NCI-H1048 (cell line): ENCODE data around the gene TRIM33.

ENCODE experiments used
- DNase-seq: peaks from one replicate; lab custom pipeline; 2025; lab: John Stamatoyannopoulos, UW

Gene TRIM33

DNA sequence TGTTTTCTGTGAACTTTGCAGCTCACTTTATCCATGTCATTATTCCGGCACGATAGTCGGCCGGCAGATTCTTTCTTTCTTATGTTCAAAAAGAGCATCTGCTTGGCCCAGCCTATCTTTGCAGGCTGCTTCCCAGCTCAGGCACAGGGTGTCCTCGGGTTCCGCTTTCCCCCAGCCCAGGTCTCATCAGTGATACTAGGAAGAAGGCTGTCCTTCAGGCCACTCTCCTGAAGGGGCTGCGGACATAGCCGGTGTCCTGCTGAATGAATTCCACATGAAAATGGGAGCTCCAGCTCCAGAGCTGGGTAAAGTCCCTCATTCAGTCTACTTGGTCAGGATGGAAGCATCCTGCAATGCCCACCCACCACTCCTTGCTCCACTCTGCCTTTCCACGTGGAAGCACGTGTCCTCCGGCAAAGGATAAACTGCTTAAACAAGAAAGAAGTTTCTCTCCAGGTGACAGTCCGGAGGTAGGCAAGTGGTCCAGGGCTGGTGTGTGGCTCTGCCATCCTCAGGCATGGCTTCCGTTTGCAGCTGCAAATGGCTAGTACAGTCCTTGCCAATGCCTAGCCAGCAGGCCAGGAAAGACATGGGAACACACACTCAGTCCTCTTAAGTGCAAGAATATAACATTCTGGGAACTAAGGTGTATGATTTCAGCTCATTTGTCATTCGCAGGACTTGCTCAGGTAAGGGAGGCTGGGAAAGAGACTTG is 161.0 kb downstream of the TRIM33 start:
- no peak for DNase-seq

DNA sequence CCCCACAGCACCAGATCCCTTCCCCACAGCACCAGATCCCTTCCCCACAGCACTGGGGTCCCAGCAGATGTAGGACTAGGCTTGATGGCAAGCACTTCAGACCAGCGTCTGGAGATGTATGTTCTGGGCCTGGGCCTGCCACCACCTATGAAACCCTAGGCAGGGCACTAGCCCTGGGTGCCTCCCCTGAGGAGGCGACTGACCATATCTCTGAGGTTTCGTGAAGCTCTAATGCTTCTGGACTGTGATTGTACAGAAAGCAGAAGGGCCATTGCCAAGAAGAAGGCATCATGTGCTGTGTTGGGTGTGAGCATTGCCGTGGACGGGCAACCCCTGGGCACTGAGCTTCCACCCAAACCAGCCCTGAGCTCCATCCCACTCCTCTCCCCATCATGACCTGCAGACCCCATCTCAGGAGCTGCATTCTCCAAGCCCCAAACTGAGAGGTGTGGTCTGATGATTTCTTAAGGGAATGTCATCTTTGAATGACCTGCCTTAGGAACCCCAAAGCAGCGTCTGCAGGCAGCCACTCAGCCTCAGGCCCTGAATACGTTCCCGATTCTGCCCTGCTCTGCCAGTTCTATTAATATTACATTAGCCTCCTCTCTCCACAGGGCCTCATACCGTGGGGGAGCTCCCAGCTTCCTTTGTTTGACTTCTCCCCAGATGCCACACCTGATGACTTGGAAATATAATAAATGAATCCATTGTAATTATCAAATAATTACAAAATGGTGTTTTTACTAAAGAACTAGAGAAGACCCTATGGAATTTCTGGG is 163.4 kb downstream of the TRIM33 start:
- DNase-seq: no peak

DNA sequence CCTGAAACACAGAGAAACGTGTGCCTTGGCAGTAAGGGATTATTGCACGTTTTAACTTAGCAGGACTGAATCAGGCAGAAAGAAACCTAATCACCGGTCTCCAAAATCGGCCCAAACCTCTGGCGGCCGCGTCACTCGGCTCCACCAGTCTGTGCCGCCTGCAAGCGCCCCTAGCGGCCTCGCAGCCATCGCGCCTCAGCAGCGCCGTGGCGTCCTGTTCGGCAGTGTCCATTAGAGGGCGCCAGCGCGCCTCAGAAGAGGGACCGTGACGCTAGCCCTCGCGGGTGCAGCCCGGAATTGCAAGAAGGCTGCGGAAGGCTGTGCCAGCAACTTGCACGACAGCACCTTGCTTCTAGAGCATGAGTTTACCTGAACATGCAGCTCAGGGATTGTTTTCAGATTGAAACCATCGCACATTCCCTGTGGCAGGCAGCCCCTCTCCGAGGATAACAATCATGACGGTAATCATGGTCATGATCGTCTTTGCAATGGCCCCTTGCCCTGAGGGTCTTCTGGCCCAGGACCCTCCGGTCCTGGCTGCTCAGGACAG is 164.4 kb downstream of the TRIM33 start:
- peak; percentile 87 for DNase-seq

DNA sequence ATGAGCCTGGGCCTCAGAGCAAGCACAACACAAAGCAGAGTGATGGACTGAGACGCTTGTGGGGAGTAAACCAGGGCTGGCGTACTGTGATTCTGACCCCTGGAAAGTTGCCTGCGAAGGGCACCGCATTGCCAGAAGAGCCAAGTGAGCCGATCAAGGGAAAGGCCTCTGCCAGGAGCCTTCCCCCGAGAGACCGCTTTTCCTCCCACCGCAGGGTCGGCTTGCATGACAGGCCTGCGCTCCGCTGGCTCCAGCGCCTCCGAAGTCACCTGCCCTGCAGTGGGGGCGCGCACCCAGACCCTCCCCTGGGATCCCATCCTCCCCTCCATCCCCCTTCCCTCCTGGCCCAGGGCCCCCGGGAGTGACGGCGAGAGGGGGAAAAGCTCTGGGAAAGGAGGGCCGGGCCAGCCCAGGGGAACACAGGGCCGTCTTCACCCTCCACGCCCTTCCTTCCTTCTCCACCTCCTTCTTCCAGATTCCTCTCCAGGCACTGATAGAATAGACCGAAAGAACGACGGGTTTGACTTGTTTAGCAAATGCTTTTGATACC is 165.0 kb downstream of the TRIM33 start:
- DNase-seq: no peak

DNA sequence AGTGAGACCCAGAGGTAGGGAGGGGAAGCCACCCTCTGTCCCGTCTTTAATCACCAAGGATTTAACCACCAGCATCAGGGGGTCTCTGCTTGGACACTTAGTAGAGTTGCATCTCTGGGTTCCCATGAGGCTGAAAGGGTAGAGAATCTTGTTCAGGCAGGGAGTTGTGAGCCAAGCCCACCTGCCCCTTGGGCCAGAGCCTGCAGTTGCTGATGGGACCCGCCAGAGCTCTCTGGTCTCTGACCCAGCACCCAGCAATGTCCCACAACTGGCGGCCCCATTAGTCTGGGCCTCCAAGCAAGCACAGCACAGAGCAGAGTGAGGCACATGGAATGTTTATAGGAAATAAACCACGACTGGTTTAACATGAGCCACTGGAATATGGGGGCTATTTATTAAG is 166.3 kb downstream of the TRIM33 start:
- DNase-seq: no peak
